UCSD-AML1 (cell line): Measurements from ENCODE around the gene CEP120.
A peak's percentile ranks its signal among the peaks of the same experiment; 100 is the strongest.
"Not testable (repeated sequence)": the region's sequence is repeated elsewhere in the genome, so short reads cannot be mapped to it uniquely, and the experiment has no call there.

ENCODE experiments used
- DNase-seq: peaks from one replicate; lab custom pipeline; 2025; ENCODE audit not compliant: unreplicated experiment; lab: John Stamatoyannopoulos, UW

The CEP120 gene

DNA sequence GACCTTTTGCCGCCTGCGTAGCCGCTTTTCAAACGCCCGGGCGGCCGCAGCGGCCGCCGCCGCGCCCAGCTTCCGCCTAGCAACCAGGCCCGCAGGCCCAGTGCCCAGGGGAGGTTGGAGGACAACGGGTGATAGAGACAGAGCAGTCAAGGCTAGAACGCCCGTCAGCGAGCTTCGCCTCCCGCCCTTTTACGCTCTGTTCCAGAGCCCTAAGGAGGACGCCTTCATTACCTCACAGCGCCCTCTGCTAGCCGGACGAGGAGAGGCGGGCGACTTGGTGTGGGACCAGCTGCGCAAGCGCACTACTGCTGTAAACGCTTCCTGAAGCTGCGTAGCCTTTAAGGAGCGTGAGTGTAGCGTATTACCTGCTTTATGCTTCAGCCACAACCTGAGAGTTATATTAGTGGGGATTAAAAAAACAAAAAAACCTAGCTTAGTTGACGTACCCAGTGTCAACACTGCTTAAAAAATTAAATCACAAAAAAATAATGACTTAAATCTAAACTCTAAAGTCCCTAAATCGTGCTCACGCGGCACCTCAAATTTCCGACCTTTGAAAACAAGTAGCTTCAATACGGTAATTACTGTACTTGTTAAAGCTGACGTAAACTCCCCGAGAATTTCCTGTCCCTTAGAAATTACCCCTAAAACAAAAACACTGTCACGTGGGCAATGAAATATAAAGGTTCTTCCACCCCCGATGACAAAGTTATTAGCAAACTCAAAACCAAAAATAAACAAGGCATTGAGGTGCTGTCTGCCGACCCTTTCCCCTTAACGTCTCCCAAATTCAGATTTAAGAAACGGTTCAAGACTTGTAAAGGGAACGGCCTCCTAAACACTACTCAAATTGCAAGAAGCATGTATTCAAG lies at the start of gene CEP120:
CEP120 (minus strand) TSS at position 126 of the 872 bp plus-strand sequence. CDS start 405 bp downstream, outside the sequence.
- DNase-seq, result peak; percentile 98

GRCh38 chr5:123472150-123472924 lies 49.1 kb upstream of the CEP120 start:
- no peak for DNase-seq

DNA sequence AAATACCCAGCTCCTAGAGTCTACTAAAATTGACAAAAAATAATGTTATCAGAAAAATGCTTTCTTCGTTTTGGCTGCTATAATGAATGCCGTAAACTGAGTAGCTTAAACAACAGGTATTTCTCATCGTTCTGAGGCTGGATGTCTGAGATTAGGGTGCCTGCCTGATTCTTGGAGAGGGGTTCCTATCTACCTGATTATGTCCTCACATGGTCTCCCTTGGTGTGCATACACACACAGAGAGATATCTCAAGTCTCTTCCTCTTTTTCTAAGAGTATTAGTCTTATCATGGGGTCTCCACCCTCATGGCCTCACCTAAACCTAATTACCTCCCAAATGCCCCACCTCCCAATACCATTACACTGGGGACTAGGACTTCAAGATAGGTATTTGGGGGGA lies 48.2 kb upstream of the CEP120 start:
- no peak for DNase-seq

GRCh38 chr5:123466839-123467238 lies 43.6 kb upstream of the CEP120 start:
- DNase-seq, result not testable (repeated sequence)

DNA sequence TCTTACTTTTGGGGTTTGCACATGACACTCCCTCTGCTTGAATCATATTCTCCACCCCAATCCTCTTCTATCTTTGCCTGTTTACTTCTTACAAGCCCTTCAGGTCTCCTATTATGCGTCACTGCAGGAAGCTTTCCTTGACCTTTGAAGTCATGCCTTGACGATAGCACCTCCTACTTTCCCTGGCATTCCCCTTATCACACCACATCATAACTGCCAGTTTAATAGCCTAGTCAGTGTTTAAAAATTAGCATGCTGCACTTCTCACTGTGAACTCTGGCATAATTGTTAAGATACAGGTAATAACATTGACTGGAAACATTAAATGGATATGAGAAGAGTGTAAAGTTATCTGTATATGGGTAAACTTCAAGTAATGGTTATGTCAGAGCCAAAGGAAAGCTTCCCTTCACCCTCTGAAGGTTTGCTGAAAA lies 37.1 kb upstream of the CEP120 start:
- no peak for DNase-seq

- not testable (repeated sequence) for DNase-seq
Measured at GRCh38 chr5:123458994-123459393, 35.8 kb upstream of the CEP120 start.

- DNase-seq, result no peak
Measured at GRCh38 chr5:123456242-123456641, 33.0 kb upstream of the CEP120 start.

- no peak for DNase-seq
Measured at GRCh38 chr5:123455640-123456039, 32.4 kb upstream of the CEP120 start.

GRCh38 chr5:123455095-123455494 lies 31.9 kb upstream of the CEP120 start:
- no peak for DNase-seq

DNA sequence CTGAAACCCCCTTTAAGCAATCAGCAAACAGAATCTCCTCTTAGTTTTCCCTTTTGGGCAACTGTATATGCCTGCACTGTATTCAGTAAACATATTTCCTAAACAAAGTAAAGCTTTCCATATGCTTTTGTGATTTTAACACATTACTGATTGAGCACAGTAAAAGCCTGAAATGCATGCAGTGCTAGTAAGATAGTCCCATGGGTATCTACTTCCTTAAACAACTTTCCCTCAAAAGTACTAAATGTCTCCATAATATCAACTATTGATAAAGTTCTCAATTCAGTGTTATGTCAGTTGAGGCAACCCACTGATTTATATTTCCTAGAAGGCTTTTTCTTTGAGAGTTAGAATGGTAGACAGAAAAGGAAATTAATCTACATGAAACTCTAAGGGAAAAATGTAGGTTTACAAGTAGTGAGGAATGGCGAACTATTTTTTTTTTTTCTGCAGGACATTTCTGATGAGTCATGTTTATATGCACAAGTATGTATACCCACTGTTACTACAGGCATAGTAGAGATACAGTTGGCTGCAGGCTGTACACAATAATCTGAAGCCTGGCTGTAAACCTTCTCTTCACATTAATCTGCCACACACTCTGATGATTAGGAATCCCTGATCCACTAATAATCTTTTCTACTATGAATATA lies 31.2 kb upstream of the CEP120 start:
- DNase-seq, result no peak

GRCh38 chr5:123452401-123452800 lies 29.2 kb upstream of the CEP120 start:
- DNase-seq, result no peak

DNA sequence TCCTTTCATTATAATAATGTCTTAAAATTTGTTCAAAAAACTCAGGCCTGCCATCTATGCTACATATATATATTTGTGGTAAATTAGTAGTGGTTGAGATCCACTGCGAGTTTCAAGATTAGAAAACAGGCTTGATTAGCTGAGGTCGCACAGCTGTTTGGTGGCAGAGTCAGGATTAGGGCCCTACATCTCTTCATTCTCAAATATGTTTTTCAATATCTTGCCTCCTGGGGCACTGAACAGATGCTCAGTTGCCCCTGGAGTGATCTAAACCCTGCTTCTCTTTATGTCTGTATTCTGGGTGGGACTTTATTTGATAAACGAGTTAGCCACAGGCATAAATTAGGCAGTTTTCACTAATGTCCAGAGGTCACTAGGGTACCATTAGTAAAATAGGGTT lies 27.8 kb upstream of the CEP120 start:
- DNase-seq, result no peak

- DNase-seq, result no peak
Measured at GRCh38 chr5:123450640-123451039, 27.4 kb upstream of the CEP120 start.

DNA sequence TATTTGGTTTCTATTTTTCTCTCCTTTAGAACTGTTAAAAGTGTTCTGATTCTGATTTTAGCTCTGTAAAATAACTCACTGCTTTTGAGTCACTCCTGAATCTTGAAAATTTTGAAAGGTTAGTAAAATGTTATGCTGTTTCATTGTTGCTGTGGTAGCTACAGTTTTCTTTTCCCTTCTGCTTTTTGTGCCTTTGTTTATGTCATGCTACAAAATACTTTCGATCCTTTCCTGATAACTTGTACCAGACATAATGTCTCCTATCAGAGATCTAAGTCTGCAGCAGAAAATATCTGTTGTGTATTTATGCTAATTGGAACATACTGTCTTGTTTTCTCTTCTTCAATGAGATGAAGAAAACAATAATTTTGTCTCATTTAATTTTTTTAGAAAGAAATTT lies 26.9 kb upstream of the CEP120 start:
- DNase-seq, result no peak

GRCh38 chr5:123449424-123449974 lies 26.3 kb upstream of the CEP120 start:
- no peak for DNase-seq

- DNase-seq, result no peak
Measured at GRCh38 chr5:123448743-123449142, 25.5 kb upstream of the CEP120 start.

- no peak for DNase-seq
Measured at GRCh38 chr5:123448017-123448617, 24.9 kb upstream of the CEP120 start.

DNA sequence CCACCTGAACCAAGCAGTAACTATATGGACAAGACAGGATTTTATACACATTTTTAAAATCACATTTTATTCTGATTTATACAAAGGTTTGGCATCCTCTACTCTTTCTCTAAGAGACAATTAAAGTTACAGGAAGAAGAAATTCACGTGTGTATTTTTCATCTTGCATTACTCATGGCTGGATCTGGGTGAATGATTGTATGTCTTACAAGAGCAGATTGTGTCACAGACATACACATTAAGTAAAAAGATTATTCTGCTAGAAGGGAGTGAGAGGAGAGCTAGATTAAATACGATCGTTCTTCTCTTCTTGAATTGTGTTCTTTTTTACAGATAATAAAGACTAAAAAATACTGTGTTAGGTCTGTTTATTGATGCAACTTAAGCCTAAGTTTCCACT lies 20.8 kb upstream of the CEP120 start:
- no peak for DNase-seq

DNA sequence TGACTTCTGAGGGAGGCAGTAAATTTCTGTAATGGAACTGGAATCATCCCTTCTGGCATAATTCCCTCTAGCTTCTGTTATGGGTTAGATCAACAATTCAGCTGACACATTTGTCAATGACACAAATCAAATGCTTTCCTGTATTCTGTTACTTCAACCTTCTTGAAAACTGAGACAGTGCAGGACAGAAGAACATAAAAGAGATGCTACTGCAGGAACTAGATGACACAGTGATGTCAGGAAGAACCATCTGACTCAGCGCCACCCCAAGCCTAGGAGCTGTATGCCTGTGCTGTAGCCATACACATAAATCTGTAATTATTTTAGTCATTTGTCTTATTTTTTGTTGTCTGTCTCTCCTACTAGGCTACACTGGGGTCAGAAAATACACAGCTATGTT lies 18.2 kb upstream of the CEP120 start:
- no peak for DNase-seq

- no peak for DNase-seq
Measured at GRCh38 chr5:123440456-123441181, 17.4 kb upstream of the CEP120 start.
